ENCODE results near the gene ZNF175.

Gene ZNF175

GRCh38 chr19:51570962-51571575 lies at the start of gene ZNF175:
Gene ZNF175 (plus strand): TSS chr19:51571283. CDS start chr19:51573330, 2,047 bp downstream.
- peak; percentile 84 to 86 for DNase-seq

GRCh38 chr19:51521357-51521756 lies 49.7 kb upstream of the ZNF175 start:
- no peak for DNase-seq

GRCh38 chr19:51521781-51522180 lies 49.3 kb upstream of the ZNF175 start:
- DNase-seq: no peak

- no peak for DNase-seq
These were observed 46.3 kb upstream of the ZNF175 start for GRCh38 chr19:51524666-51525264.

- DNase-seq: no peak
These were observed 45.4 kb upstream of the ZNF175 start for GRCh38 chr19:51525651-51526050.

GRCh38 chr19:51529301-51529700 lies 41.8 kb upstream of the ZNF175 start:
- no peak for DNase-seq

- no peak for DNase-seq
These were observed 40.5 kb upstream of the ZNF175 start for GRCh38 chr19:51530616-51531015.

GRCh38 chr19:51531349-51532315 lies 39.5 kb upstream of the ZNF175 start, which contains the start of gene SIGLEC6:
Gene SIGLEC6 (minus strand): TSS chr19:51531670. CDS start chr19:51531648, 22 bp downstream.
- DNase-seq: peak in 1 of 2 donors; percentile 7

GRCh38 chr19:51535535-51535934 lies 35.5 kb upstream of the ZNF175 start:
- no peak for DNase-seq

GRCh38 chr19:51539821-51540366 lies 31.2 kb upstream of the ZNF175 start:
- no peak for DNase-seq

- no peak for DNase-seq
These were observed 29.4 kb upstream of the ZNF175 start for GRCh38 chr19:51541458-51542357.

- DNase-seq: no peak
These were observed 28.4 kb upstream of the ZNF175 start for GRCh38 chr19:51542699-51543098.

- no peak for DNase-seq
These were observed 27.0 kb upstream of the ZNF175 start for GRCh38 chr19:51544038-51544437.

GRCh38 chr19:51546107-51546649 lies 24.9 kb upstream of the ZNF175 start:
- DNase-seq: no peak

- DNase-seq: no peak
These were observed 24.3 kb upstream of the ZNF175 start for GRCh38 chr19:51546650-51547396.

GRCh38 chr19:51547397-51548212 lies 23.5 kb upstream of the ZNF175 start:
- no peak for DNase-seq

- DNase-seq: no peak
These were observed 22.9 kb upstream of the ZNF175 start for GRCh38 chr19:51548213-51548651.

GRCh38 chr19:51548891-51549305 lies 22.2 kb upstream of the ZNF175 start:
- DNase-seq: no peak

- DNase-seq: no peak
These were observed 21.4 kb upstream of the ZNF175 start for GRCh38 chr19:51549533-51550324.

Measured in activated CD4-positive, alpha-beta T cell treated with anti-CD3 and anti-CD28 coated beads for 4 hours (primary cell).